CD4-positive, alpha-beta T cell treated with Interleukin-6 for 4 hours (primary cell): ENCODE measurements around the gene ATG4B.
A peak's percentile ranks its signal among the peaks of the same experiment; 100 is the strongest.

Experiments
- DNase-seq: peaks from one replicate; pipeline ENCODE4 v3.0.0-alpha.2; 2020; ENCODE audit warnings: mixed read lengths

The ATG4B gene

GRCh38 chr2:241695651-241696050, 58.2 kb downstream of the ATG4B start:
- no peak for DNase-seq

GRCh38 chr2:241701149-241701398, 63.6 kb downstream of the ATG4B start:
- no peak for DNase-seq

GRCh38 chr2:241701399-241702154, 64.1 kb downstream of the ATG4B start, which contains the start of gene ING5:
Gene ING5 (plus strand): TSS chr2:241702039. CDS start chr2:241702066, 27 bp downstream.
- DNase-seq, result peak; percentile 98

GRCh38 chr2:241702155-241703031, 64.9 kb downstream of the ATG4B start:
- peak; percentile 92 for DNase-seq

DNA sequence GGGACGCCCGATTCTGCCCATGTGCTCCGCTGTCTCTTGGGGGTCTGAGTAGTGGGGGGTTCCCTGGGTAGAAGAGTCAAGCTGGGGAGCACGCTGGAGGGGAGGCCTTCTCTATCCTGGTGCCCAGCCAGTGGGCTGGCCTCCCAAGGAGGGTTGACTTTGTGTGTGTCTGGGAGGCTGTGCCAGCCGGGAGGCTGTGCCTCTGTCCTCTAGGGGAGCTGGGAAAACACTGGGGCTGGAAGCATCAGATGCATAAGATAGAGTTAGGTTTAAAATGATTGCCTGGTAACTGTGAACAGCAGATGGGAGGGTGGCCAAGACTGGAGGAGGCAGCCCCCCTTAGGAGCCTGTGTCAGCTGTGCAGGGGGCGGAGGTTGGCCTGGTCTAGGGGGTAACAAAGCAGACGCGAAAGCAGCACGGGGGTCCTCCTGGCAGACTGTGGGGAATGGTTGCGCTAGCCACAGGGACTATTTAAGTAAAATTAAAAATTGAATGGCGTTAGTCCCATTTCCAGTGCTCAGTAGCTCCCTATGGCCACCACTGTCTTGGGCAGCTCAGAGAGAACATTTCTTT, 65.6 kb downstream of the ATG4B start:
- no peak for DNase-seq

GRCh38 chr2:241706537-241706936, 69.0 kb downstream of the ATG4B start:
- no peak for DNase-seq

DNA sequence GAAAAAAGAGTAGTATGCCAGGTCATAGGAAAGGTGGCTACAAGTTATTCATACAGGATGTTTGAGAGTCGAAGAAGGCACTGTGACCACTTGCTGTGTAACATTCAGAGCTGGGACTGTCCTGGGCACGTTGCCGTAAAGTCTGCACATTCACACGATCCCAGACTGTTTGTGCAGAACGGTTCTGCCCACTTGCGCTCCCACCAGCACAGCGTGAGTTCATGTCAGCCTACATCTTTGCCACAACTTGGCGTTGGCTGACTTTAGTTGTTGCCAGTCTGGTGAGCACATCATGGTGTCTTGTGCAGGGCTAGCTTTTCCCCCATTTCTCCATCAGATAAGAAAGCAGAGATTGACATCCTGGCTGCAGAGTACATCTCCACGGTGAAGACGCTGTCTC, 71.4 kb downstream of the ATG4B start:
- no peak for DNase-seq

DNA sequence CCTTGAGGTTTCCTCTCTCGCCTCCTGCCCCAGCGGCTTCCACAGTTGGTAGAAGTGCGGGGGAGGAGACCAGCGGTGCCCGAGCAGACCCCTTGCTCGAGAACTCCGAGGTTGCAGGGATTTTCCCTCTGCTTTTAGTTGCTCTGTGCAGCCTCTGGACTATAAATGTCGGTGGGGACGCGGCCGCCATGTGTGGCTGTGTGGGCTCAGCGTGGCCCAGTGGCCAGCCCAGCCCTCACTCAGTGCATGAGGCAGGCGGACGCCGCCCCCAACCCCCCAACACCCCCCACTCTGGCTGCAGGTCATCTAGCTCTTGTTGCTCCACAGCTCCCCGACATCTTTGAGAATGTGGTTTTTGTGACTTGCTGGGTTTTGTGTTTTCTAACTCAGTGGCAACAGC, 81.6 kb downstream of the ATG4B start:
- DNase-seq, result no peak

DNA sequence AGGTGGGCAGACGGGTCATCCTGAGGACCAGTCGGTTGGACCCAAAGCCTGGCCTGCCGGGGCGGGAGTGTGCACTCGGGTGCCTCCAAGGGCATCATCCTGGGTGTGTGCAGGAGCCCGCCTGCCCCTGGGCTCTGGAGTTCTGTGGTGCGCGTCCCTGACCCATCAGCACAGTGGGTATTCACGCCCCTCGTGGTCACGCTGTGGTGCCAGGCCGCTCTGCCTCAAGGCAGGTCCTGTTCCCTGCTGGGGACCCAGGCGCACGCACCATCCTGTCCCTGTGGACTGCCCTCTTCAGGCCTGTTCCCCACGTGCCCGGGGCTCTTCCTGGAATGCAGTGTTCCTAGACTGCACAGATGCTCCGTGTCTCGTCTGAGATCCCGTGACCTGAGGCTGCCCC, 82.6 kb downstream of the ATG4B start:
- no peak for DNase-seq

- DNase-seq, result no peak
These were observed 83.1 kb downstream of the ATG4B start for GRCh38 chr2:241720560-241720959.

DNA sequence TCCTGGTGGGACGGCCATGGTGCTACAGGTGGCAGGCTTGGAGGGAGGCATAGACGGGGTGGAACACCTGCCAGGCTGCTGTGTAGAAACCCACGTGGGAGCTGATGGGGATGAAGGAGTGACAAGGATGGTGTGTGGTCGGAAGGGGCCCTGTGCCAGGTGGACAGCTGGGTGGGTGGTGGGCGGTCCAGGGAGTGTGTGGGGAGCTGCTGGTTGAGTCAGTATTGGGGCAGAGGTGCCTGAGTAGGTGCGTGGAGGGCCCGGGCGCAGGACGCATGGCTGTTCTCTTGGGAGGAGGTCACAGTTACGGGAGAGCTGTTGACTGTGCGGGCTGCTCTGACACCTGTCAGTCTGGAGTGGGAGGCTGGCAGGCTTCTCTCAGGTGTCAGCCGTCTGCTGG, 84.4 kb downstream of the ATG4B start:
- no peak for DNase-seq

DNA sequence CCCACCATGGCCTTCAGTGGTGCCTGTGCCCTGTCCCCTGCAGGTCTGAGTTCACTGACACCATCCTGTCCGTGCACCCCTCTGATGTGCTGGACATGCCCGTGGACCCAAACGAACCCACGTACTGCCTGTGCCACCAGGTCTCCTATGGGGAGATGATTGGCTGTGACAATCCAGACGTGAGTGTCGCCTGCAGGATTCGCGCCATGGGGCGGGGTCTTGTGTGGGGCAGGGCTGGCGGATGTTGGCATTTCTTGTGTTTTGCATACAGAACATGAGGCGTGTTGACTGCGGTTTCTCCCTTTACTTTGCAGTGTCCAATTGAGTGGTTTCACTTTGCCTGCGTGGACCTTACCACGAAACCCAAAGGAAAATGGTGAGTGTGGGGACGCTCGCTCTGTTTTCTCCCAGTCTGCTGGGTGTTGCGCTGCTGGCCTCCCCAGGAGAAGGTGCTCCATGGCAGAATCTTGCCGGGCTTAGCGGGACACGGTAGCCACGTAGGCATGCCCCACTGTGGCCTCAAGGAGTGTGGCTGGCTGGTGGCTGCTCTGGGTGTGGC, 85.5 kb downstream of the ATG4B start:
- no peak for DNase-seq
